AG08395 (cell line): ENCODE measurements around the gene E2F2.

Experiments
- DNase-seq: peaks from one replicate; pipeline ENCODE4 v3.0.0; 2012; ENCODE audit warnings: mixed read lengths, low spot score

The E2F2 gene

DNA sequence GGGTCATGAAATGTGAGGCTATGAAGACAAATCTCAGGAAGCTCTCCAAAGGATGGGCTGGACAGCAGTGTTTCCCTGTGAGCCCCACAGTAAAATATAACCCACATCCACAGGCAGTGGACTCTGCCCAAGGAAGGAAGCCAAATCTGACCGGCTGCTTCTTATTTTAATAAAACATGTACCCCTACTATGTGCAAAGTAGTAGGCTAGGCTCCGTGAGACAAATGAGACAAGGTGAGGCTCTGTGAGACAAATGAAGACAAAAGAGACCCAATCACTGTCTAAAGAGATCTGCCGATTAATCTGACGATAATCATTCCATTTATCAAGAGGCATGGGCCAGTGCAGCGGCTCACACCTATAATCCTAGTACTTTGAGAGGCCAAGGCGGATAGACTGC, 49.1 kb downstream of the E2F2 start:
- no peak for DNase-seq

DNA sequence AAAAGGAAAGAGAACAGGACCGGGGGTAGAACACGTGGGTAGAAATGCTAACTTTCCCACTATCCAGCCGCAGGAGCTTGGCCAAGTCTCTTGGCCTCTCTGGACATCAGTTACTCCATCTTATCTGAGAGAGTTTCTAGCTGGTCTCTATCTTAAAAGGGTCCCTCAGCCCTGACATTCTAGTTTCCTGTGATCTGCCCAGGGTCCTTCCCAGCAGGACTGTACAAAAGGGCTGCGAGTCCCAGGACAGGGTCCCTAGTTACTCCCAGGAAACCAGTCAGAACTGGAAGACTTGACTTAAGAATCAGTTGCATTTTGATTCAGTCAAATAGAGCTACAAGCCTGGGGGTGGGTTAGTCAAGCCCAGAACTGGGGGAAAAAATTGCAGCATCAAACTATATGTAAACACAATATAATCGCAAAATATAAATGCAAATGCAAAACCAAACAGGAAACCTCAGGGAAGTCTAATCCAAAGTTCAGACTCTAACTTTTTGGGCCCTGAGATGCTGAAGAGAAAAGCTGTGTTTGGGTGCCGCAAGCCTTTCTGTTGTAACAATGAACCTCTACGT, 49.9 kb downstream of the E2F2 start:
- no peak for DNase-seq

DNA sequence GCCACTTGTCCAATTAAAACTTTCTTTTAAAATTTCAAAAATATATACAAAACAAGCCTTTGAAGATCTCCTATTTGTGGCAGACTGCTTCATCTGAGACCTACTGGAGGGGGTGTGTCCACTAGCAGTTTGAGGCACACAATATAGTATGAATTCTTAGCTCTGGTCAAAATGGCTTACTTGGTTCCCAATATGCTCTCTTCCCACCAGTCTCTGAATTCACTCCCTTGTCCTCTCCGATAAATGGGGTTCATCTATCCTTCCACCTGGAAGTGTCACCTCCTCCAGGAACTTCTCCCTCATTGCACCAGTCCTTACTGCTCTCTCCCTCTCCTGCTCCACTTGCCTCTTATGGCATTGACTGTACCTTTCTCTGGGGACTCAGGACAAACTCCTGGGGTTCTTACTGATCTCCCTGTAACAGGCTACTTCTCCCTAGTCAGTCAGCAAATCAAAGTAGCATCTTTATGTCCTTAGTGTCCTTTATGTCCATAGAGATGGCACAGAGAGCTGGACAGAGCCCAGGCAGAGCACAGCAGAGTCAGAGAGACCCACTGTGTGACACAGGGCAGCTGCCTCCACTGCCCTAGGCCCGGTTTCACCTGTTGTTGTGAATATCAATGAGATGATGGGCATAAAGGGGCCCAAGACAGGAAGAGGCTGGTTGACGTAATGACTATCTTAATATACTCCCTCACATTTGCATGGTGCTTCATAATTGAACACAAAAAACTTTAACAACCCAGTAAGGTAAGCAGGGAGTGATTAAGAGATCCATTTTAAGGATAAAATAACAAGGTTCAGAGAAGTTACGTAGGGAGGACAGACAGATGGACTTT, 50.6 kb downstream of the E2F2 start:
- no peak for DNase-seq

GRCh38 chr1:23479666-23479941, 51.4 kb downstream of the E2F2 start:
- no peak for DNase-seq

GRCh38 chr1:23478896-23479665, 52.0 kb downstream of the E2F2 start:
- DNase-seq: peak; percentile 28

DNA sequence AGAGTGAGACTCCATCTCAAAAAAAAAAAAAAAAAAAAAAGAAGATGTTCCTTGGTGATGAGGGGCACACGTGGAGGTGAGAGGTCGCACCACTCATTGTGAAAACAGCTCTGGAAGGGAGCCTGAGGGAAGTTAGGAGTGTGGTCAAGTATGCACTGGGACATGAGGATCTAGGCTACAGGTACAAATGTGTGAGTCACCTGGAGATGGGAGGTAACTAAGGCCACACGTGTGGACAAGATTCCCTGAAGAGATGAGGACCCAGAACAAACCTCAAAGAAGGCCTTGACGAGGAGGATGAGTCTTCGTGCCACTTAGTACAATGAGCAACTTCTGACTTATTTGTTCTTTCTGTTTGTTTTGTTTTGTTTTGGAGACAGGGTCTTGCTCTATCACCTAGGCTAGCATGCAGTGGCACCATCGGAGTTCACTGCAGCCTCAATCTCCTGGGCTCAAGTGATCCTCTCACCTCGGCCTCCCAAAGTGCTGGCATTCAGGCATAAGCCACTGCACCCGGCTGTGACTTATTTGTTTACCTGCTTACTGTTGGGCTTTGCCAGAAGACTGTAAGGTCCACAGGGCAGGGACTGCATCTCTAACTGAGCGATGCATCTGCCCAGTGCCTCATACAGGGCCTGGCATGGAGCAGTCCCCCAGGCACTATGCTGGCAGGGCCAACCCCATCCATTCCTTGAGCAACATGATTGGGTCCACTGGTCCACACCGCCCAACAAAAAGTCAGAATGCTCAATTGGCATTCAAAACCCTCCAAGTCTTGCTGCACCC, 53.5 kb downstream of the E2F2 start:
- DNase-seq: no peak

GRCh38 chr1:23475641-23476040, 55.4 kb downstream of the E2F2 start:
- no peak for DNase-seq

DNA sequence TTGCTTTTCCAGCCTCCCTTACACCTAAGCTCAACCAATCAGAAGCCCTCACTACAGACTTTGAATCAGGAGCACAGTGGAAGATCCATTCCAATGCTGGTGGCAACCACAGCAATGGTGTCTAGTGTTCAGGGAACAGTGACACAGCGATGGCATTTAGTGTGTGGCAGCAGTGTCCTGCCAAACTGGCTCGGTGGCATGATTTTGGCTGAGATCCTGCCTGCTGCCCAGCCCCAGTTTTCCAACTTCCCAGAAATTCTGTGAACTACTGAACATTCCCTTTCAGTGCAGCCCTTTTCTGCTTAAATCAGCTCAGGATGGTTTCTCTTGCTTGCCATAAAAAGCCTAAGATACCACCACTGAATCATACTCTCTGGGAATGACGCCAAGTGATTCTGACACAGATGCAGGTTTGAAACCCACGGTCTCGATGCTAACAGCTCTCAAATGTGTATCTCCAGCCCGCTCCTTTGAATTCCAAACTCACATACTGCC, 55.9 kb downstream of the E2F2 start:
- peak; percentile 66 for DNase-seq

GRCh38 chr1:23473037-23473800, 57.8 kb downstream of the E2F2 start:
- no peak for DNase-seq

- no peak for DNase-seq
Measured at GRCh38 chr1:23472351-23473036, 58.5 kb downstream of the E2F2 start.

GRCh38 chr1:23471473-23472075, 59.5 kb downstream of the E2F2 start:
- DNase-seq: no peak

DNA sequence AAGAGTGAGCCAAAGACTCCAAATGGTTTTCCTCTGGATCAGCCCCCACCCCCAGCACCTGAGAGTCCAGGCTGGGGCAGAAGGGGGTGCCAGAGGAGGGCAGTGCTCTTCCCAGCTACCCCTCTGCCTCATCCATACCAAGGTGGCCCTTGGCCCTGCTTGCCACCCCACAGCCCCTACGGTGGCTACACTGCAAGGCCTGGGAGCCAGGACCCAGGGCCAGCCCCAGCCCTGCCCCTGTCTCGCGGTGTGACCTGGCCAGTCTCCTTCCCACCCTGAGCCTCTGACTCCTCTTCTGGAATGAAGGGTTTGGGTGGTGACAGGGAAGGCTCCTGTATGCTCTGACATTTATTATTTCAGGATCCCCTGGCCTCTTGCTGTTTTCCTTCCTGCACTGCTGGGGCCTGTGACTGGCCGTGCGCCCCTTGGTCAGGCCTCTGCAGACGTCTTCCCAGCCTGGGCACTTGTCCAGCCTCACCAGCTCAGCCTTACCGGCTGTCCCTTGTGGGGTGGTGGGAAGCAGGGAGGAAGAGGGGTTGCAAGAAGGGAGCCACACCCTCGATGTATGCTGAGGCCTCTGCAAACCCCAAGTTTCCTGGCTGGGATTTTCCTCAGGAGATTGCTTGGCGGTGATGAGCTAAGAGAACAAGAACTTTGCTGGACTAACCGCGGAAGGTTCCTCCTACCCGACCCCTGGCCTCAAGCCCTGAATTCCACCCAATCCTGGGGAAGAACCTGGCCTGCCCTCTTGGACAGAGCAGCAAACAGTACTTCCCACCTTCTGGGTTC, 60.6 kb downstream of the E2F2 start:
- DNase-seq: no peak

- no peak for DNase-seq
Measured at GRCh38 chr1:23469372-23469982, 61.6 kb downstream of the E2F2 start.

- no peak for DNase-seq
Measured at GRCh38 chr1:23466423-23466989, 64.5 kb downstream of the E2F2 start.

- DNase-seq: no peak
Measured at GRCh38 chr1:23463286-23463685, 67.7 kb downstream of the E2F2 start.

DNA sequence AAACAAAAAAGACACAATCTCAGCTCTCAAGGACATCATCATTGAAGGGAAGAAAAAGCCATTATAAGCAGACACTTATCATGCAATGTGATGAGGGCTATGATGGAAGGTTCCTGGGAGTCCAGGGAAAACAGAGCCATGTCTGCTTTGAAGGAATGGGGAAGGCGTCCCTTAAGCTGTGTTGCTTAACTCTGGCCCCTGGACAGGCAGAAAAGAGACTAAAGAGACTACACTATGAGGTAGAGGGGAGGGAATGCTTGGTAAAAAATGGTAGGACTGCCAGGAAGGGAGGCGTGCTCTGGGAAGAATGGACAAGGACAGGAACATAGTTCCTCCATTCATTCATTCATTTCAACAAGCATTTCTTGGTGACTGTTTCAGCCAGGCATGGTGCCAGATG, 68.3 kb downstream of the E2F2 start:
- DNase-seq: no peak

DNA sequence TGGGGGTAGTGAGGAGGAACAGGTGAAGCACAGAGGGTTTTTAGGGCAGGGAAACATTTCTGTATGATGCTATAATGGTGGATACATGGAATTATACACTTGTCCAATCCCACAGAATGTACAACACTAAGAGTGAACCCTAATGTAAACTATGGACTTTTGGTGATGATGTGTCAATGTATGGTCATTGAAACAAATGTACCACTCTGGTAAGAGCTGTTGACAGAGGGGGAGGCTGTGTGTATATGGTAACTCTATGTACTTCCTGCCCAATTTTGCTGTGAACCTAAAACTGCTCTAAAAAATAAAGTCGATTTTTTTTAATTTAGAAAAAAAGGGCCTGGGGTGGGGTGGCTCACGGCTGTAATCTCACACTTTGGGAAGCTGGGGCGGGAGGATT, 70.0 kb downstream of the E2F2 start:
- DNase-seq: no peak

DNA sequence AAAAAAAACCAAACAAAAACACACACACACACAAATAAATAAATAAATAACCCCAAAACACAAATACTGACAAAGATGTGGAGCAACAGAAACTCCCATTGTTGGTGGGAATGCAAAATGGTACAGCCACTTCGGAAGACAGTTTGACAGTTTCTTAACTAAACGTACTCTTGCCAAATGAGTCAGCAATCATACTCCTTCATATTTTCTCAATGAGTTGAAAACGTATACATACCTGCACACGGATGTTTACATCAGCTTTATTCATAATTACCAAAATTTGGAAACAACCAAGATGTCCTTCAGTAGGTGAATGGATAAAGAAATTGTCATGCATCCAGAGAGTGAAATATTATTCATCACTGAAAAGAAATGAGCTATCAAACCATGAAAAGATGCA, 70.5 kb downstream of the E2F2 start:
- DNase-seq: no peak

DNA sequence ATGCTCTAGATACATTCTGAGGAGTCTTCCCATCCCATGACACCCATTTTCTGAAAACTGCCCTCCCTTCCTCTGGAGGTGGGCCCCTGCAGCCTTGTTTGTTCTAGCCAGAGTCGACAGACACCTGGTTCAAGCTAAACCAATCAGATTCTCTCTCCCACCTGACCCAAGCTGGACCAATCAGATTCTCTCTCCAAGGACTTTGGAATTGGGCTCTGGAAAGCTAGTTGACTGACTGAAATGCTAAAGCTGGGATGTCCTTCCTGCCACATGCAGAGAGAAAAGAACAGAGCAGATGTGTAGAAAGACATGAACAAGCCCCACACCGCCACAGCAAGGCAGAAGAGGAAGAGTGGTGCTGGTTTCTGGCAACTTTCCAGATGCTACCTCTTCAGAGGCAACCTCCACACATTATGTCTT, 71.7 kb downstream of the E2F2 start:
- no peak for DNase-seq
